Right forelimb (tissue), 1 donor: Measurements from ENCODE around the gene ZDHHC11B.
A peak's percentile ranks its signal among the peaks of the same experiment; 100 is the strongest.

Experiments
- DNase-seq: peaks from one replicate; pipeline ENCODE4 v3.0.0-alpha.2; 2018

ZDHHC11B gene

GRCh38 chr5:671459-672328, 112.8 kb downstream of the ZDHHC11B start:
- DNase-seq, result peak; percentile 85

GRCh38 chr5:670396-671270, 113.9 kb downstream of the ZDHHC11B start:
- no peak for DNase-seq

- no peak for DNase-seq
These were observed 114.6 kb downstream of the ZDHHC11B start for GRCh38 chr5:669842-670395.

- no peak for DNase-seq
These were observed 115.3 kb downstream of the ZDHHC11B start for GRCh38 chr5:669111-669841.

GRCh38 chr5:668283-668995, 116.1 kb downstream of the ZDHHC11B start:
- DNase-seq, result no peak

GRCh38 chr5:666816-667498, 117.6 kb downstream of the ZDHHC11B start:
- no peak for DNase-seq

GRCh38 chr5:665956-666711, 118.4 kb downstream of the ZDHHC11B start:
- DNase-seq, result no peak

GRCh38 chr5:665541-665955, 119.0 kb downstream of the ZDHHC11B start:
- DNase-seq, result no peak

- no peak for DNase-seq
These were observed 119.6 kb downstream of the ZDHHC11B start for GRCh38 chr5:664994-665360.

- no peak for DNase-seq
These were observed 120.1 kb downstream of the ZDHHC11B start for GRCh38 chr5:664343-664993.

GRCh38 chr5:663436-664342, 120.8 kb downstream of the ZDHHC11B start:
- DNase-seq, result no peak

- DNase-seq, result no peak
These were observed 121.6 kb downstream of the ZDHHC11B start for GRCh38 chr5:662751-663435.

GRCh38 chr5:661891-662750, 122.4 kb downstream of the ZDHHC11B start:
- DNase-seq, result no peak

- DNase-seq, result no peak
These were observed 124.0 kb downstream of the ZDHHC11B start for GRCh38 chr5:660491-661030.
